Gastroesophageal sphincter (tissue), 4 donors: Measurements from ENCODE around the gene CACNA1C. TPM values are rescaled to one million over a fixed set of nuclear protein-coding genes. Genes with fewer than 3 reads are reported as not detected.

Experiments
- ATAC-seq: fragments of 150-250 bp; one replicate; pipeline ENCODE4 v1.9.1; 2016; ENCODE audit warnings: mild to moderate bottlenecking, moderate library complexity
- H3K27ac ChIP-seq, 4 donors: fragments of 200-600 bp; sonication (generic) in 3 of 4; 1 replicate in 3 of 4; 2 replicates in 1 of 4; pipeline ENCODE4 v1.5.1; 2016 to 2019
- H3K27me3 ChIP-seq: fragments of 200-600 bp; sonication (generic); one replicate; pipeline ENCODE4 v1.5.1; 2019
- H3K36me3 ChIP-seq, 2 donors: fragments of 200-600 bp; sonication (generic); one replicate each; pipeline ENCODE4 v1.5.1; 2019; ENCODE audit warnings: control low read depth in 1 of 2
- H3K4me1 ChIP-seq, 3 donors: fragments of 200-600 bp; sonication (generic); 1 replicate in 2 of 3; 2 replicates in 1 of 3; pipeline ENCODE4 v1.5.1; 2016 to 2019; ENCODE audit warnings: control low read depth in 2 of 3
- H3K4me3 ChIP-seq, 2 donors: fragments of 200-600 bp; sonication (generic); one replicate each; pipeline ENCODE4 v1.5.1; 2019; ENCODE audit warnings: mild to moderate bottlenecking in 1 of 2, moderate library complexity in 1 of 2
- H3K9me3 ChIP-seq, 3 donors: fragments of 200-600 bp; sonication (generic); one replicate each; pipeline ENCODE4 v1.5.1; 2017 to 2019; ENCODE audit warnings: control low read depth in 2 of 3
- CTCF ChIP-seq, 4 experiments: fragments of 200-600 bp in 2 of 4; fragments of 450-650 bp in 2 of 4; sonication (generic) in 1 of 4; IDR thresholded peaks; one replicate each; pipeline ENCODE4 v1.5.1; 2017 to 2019; ENCODE audit warnings: antibody characterized with exemption in 4 of 4, mild to moderate bottlenecking in 2 of 4, moderate library complexity in 2 of 4
- EP300 ChIP-seq: sonication (generic); formaldehyde crosslinking; IDR thresholded peaks from one replicate; pipeline ENCODE4 v1.6.1; 2017; ENCODE audit warnings: antibody characterized with exemption, mild to moderate bottlenecking
- POLR2A ChIP-seq, 2 donors: fragments of 450-650 bp; IDR thresholded peaks; one replicate each; pipeline ENCODE4 v1.6.1; 2017; ENCODE audit warnings: antibody characterized with exemption in 2 of 2, mild to moderate bottlenecking in 2 of 2, moderate library complexity in 1 of 2
- POLR2AphosphoS5 ChIP-seq: sonication (generic); formaldehyde crosslinking; IDR thresholded peaks from one replicate; pipeline ENCODE4 v1.6.1; 2017; ENCODE audit warnings: antibody characterized with exemption
- WGBS, 2 donors: methylation state at CpG; one replicate each; pipeline ENCODE4 v1.1.5; 2018; ENCODE audit warnings: low coverage in 1 of 2; 5-methylcytosine and 5-hydroxymethylcytosine counted together
- total RNA-seq, 4 donors: library from RNA; depleted of rRNA; stranded (reverse); fragments of >200 nt; gene quantifications; one replicate each; pipeline ENCODE4 v1.1.0, GENCODE V29; 2016

Gene CACNA1C
- total RNA-seq, 4 donors from 2014 or later, result 22.9 to 96.2 (median 41.4) TPM

- WGBS, 2 donors, result 67 to 70% methylated on average over 14 to 19 of the region's 19 CpGs
- Histone ChIP-seq H3K4me1 (no peaks in the 10 kb centered on the region), H3K4me3 (no peak overlapping the region), H3K27me3 (no peaks in the 10 kb centered on the region), H3K9me3 (no peaks in the 10 kb centered on the region), H3K36me3 (peaks cover 0 to 88% of the 10 kb centered on the region in 2 donors), H3K27ac (no peak overlapping the region)
- TF ChIP-seq CTCF (IDR thresholded peaks at IDR 0.05), result peak in 1 of 4 experiments; percentile 21
- TF ChIP-seq POLR2AphosphoS5, result no peak
- peak; percentile 13 for ATAC-seq
Observed at GRCh38 chr12:2624543-2625288, 571.9 kb downstream of the CACNA1C start.

- H3K4me1 ChIP-seq, result no peaks in the 10 kb centered on the region
- TF ChIP-seq CTCF (IDR thresholded peaks at IDR 0.05) (no peak), POLR2A (IDR thresholded peaks at IDR 0.05) (no peak), POLR2AphosphoS5 (no peak), EP300 (no peak)
- H3K9me3 ChIP-seq, result no peaks in the 10 kb centered on the region
- no peaks in the 10 kb centered on the region for H3K27me3 ChIP-seq
- peaks cover 0 to 86% of the 10 kb centered on the region in 2 donors for H3K36me3 ChIP-seq
- peak; percentile 33 for ATAC-seq
- H3K4me3 ChIP-seq, result no peak overlapping the region
- no peak overlapping the region for H3K27ac ChIP-seq
- WGBS, 2 donors, result 67 to 83% methylated on average over 3 to 10 of the region's 13 CpGs
Observed at GRCh38 chr12:2625289-2625612, 572.5 kb downstream of the CACNA1C start.

GRCh38 chr12:2627076-2627834, 574.5 kb downstream of the CACNA1C start:
- Histone ChIP-seq H3K36me3 (peaks cover 0 to 81% of the 10 kb centered on the region in 2 donors), H3K27ac (no peak overlapping the region), H3K27me3 (no peaks in the 10 kb centered on the region), H3K4me3 (no peak overlapping the region), H3K4me1 (no peaks in the 10 kb centered on the region), H3K9me3 (no peaks in the 10 kb centered on the region)
- no peak for TF ChIP-seq EP300
- TF ChIP-seq CTCF (IDR thresholded peaks at IDR 0.05), result no peak
- TF ChIP-seq POLR2A (IDR thresholded peaks at IDR 0.05), result no peak
- no peak for TF ChIP-seq POLR2AphosphoS5
- no peak for ATAC-seq
- WGBS, 2 donors, result 33 to 72% methylated on average over 1 to 10 of the region's 15 CpGs

DNA sequence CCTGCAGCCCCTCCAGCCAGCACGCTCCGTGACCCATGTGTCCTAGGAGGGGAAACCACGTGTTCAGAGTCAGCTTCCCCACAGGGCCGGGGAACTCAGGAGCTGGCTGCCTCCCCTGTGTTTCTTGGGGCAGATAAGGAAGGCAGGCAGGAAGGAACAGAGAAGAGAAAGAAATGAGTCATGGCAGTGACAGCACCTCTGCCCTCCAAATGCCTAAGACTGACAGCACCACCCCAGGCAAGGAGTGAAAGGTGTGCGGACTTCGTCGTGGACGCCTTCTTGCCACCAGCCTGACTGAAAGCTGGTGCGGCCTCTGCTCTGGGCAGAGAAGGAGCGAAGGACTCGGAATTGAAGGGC, 575.0 kb downstream of the CACNA1C start:
- WGBS, 2 donors, result 92% methylated on average over 7 of the region's 11 CpGs; no CpG with 5 or more reads in 1 of the 2 donors
- no peak for TF ChIP-seq CTCF (IDR thresholded peaks at IDR 0.05)
- TF ChIP-seq EP300, result no peak
- TF ChIP-seq POLR2A (IDR thresholded peaks at IDR 0.05), result no peak
- no peaks in the 10 kb centered on the region for H3K9me3 ChIP-seq
- no peaks in the 10 kb centered on the region for H3K4me1 ChIP-seq
- no peak overlapping the region for H3K4me3 ChIP-seq
- no peak for ATAC-seq
- no peaks in the 10 kb centered on the region for H3K27me3 ChIP-seq
- peaks cover 0 to 75% of the 10 kb centered on the region in 2 donors for H3K36me3 ChIP-seq
- H3K27ac ChIP-seq, result no peak overlapping the region

DNA sequence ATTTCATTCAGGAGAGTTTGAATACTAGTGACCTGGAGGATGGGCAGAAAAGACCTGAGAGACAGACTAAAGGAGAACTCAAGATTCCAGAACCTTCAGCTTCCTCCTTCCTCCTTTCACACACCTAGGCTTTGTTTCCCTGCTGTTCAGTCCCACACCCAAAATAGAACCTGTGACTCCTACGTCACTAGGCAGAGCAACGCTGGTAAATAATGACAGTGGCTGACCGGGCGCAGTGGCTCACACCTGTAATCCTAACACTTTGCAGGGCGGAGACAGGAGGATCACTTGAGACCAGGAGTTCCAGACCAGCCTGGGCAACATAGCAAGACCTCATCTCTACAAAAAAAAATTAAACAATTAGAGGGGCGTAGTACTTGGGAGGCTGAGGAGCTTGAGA, 575.6 kb downstream of the CACNA1C start:
- Histone ChIP-seq H3K4me1 (no peaks in the 10 kb centered on the region), H3K9me3 (no peaks in the 10 kb centered on the region), H3K27me3 (no peaks in the 10 kb centered on the region), H3K36me3 (peaks cover 0 to 74% of the 10 kb centered on the region in 2 donors), H3K4me3 (no peak overlapping the region), H3K27ac (no peak overlapping the region)
- 84% methylated on average over 3 of the region's 6 CpGs; no CpG with 5 or more reads in 1 of the 2 donors for WGBS, 2 donors
- TF ChIP-seq POLR2A (IDR thresholded peaks at IDR 0.05) (no peak), CTCF (IDR thresholded peaks at IDR 0.05) (no peak), EP300 (no peak), POLR2AphosphoS5 (no peak)
- no peak for ATAC-seq
